ENCODE results near the gene HOXD8.

HOXD8 gene

DNA sequence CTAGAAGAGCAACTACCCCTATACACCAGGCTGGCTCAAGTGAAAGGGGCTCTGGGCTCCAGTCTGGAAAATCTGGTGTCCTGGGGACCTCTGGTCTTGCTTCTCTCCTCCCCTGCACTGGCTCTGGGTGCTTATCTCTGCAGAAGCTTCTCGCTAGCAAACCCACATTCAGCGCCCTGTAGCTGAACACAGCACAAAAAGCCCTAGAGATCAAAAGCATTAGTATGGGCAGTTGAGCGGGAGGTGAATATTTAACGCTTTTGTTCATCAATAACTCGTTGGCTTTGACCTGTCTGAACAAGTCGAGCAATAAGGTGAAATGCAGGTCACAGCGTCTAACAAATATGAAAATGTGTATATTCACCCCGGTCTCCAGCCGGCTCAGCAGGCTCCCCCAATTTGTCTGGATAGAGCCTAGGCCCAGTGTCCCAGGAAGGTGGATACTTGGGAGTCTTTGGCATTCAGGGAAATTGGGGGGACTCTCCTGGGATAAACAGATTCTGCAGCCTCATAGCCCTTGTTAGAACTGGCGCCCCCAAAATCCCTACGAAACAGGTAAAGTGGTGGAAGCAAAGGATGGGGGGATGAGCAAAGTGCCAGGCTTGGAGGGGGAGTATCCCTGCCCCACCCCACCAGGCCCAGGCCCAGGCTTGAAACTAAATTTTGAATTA lies 19.4 kb downstream of the HOXD8 start:
- peaks cover 0 to 2% of the 10 kb centered on the region in 2 donors for H3K4me1 Mint-ChIP-seq (ENCODE audit: low read depth in 2 of 2)
- peaks cover 93 to 100% of the 10 kb centered on the region in 2 donors for H3K27me3 Mint-ChIP-seq
- ATAC-seq (replicated peaks): no peak
- no peaks in the 10 kb centered on the region for H3K36me3 Mint-ChIP-seq (ENCODE audit: insufficient read depth)
- H3K27ac Mint-ChIP-seq: no peak overlapping the region
- no peak for DNase-seq
- no peaks in the 10 kb centered on the region for H3K9me3 Mint-ChIP-seq
- H3K4me3 Mint-ChIP-seq: no peak overlapping the region

DNA sequence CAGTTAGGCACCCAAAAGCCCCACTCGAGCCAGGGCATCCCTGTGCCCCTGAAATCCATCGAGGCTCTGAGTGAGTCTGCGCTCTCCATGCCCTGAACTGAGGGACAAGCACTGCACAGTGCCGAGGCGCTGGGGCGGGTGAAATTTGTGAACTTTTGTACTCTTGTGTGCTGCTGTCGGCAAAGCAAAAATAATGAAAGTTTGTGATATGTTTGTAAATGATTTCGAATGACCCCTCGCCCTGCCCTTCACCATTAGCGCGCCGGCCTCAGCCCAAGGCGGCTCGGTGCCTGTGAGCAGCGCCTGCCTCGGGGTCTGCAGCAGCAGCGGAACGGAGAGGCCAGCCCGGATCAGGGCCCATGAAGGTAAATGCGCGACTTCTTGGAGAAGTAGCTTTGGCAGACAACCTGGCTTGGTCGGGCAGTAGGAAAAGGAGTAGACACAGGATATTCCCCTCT lies 20.0 kb downstream of the HOXD8 start:
- Mint-ChIP-seq H3K9me3 (no peaks in the 10 kb centered on the region), H3K36me3 (ENCODE audit: insufficient read depth) (no peaks in the 10 kb centered on the region), H3K4me3 (no peak overlapping the region), H3K27me3 (peaks cover 93 to 100% of the 10 kb centered on the region in 2 donors), H3K4me1 (ENCODE audit: low read depth in 2 of 2) (peaks cover 0 to 2% of the 10 kb centered on the region in 2 donors), H3K27ac (no peak overlapping the region)
- no peak for DNase-seq
- ATAC-seq (replicated peaks): no peak

- no peaks in the 10 kb centered on the region for H3K36me3 Mint-ChIP-seq (ENCODE audit: insufficient read depth)
- H3K27ac Mint-ChIP-seq: no peak overlapping the region
- ATAC-seq (replicated peaks): no peak
- DNase-seq: no peak
- peaks cover 0 to 2% of the 10 kb centered on the region in 2 donors for H3K4me1 Mint-ChIP-seq (ENCODE audit: low read depth in 2 of 2)
- no peak overlapping the region for H3K4me3 Mint-ChIP-seq
- no peaks in the 10 kb centered on the region for H3K9me3 Mint-ChIP-seq
- peaks cover 93 to 100% of the 10 kb centered on the region in 2 donors for H3K27me3 Mint-ChIP-seq
These were observed 20.6 kb downstream of the HOXD8 start for GRCh38 chr2:176149939-176150583.

- H3K4me3 Mint-ChIP-seq: no peak overlapping the region
These were observed 21.3 kb downstream of the HOXD8 start for GRCh38 chr2:176150584-176151441.

DNA sequence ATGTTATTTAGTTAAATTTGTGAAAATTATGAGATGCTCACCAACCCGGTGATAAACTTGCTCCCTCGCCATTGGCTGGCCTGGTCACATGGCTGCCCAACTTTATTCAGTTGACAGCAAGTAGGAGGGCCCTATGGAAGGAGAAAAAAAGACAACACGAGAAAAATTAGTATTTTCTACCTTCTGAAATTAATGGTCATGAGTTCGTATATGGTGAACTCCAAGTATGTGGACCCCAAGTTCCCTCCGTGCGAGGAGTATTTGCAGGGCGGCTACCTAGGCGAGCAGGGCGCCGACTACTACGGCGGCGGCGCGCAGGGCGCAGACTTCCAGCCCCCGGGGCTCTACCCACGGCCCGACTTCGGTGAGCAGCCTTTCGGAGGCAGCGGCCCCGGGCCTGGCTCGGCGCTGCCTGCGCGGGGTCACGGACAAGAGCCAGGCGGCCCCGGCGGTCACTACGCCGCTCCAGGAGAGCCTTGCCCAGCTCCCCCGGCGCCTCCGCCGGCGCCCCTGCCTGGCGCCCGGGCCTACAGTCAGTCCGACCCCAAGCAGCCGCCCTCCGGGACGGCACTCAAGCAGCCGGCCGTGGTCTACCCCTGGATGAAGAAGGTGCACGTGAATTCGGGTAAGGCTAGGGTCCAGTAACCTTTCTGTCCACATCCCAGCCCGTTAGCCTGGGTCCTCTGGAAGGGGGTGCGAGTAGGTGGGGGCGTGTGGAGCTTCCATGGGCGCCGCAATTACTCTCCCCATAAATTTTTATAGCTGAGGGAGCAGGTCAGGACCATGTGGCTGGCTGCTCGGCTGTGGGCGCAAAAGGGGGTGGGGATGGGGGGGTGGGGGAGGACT lies 22.2 kb downstream of the HOXD8 start, which contains the start of gene HOXD4:
Gene HOXD4, plus strand, starts transcription at position 109 of the 846 bp plus-strand sequence. Its CDS starts 84 bp downstream, at position 193.
- Mint-ChIP-seq H3K36me3 (ENCODE audit: insufficient read depth) (no peaks in the 10 kb centered on the region), H3K9me3 (no peaks in the 10 kb centered on the region), H3K27me3 (peaks cover 93 to 100% of the 10 kb centered on the region in 2 donors), H3K4me3 (no peak within 1 kb of the TSS), H3K27ac (no peak within 1 kb of the TSS), H3K4me1 (ENCODE audit: low read depth in 2 of 2) (peaks cover 0 to 2% of the 10 kb centered on the region in 2 donors)
- ATAC-seq (replicated peaks): no peak
- DNase-seq: no peak

More at GRCh38 chr2:176150584-176151441, 21.3 kb downstream of the HOXD8 start:
- no peaks in the 10 kb centered on the region for H3K9me3 Mint-ChIP-seq
- H3K27ac Mint-ChIP-seq: no peak overlapping the region
- DNase-seq: no peak
- H3K36me3 Mint-ChIP-seq (ENCODE audit: insufficient read depth): no peaks in the 10 kb centered on the region
- peaks cover 0 to 2% of the 10 kb centered on the region in 2 donors for H3K4me1 Mint-ChIP-seq (ENCODE audit: low read depth in 2 of 2)
- no peak for ATAC-seq (replicated peaks)
- H3K27me3 Mint-ChIP-seq: peaks cover 93 to 100% of the 10 kb centered on the region in 2 donors

DNA sequence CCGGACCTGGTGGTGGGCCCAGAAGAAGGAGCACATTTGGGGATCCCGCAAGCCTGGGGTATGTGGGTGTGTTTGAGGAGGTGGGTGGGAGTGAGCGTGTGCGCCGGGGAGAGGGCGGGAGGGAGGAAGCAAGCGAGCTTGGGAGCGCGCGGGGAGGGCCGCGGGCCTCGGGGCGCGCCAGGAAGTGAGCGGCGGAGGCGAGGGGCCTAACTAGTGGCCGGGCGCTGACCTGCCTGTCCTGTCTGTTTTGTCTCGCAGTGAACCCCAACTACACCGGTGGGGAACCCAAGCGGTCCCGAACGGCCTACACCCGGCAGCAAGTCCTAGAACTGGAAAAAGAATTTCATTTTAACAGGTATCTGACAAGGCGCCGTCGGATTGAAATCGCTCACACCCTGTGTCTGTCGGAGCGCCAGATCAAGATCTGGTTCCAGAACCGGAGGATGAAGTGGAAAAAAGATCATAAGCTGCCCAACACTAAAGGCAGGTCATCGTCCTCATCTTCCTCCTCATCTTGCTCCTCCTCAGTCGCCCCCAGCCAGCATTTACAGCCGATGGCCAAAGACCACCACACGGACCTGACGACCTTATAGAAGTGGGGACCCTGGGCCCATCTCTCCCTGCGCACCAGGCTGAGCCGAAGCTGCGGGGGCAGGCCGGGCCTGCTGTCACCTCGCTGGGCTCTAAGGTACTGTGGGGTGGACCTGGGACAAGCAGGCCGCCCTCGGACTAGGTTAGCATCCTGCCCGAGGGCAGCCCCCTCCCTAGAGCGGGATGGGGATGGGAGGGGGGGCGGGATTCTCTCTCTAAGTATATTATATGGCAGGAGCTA lies 23.1 kb downstream of the HOXD8 start:
- ATAC-seq (replicated peaks): no peak

GRCh38 chr2:176154576-176155252 lies 25.2 kb downstream of the HOXD8 start:
- no peak overlapping the region for H3K4me3 Mint-ChIP-seq

More for the DNA sequence above, 23.1 kb downstream of the HOXD8 start:
- H3K27ac Mint-ChIP-seq: no peak overlapping the region
- H3K27me3 Mint-ChIP-seq: peaks cover 91 to 100% of the 10 kb centered on the region in 2 donors
- no peak for DNase-seq
- peaks cover 3 to 4% of the 10 kb centered on the region in 2 donors for H3K4me1 Mint-ChIP-seq (ENCODE audit: low read depth in 2 of 2)
- H3K36me3 Mint-ChIP-seq (ENCODE audit: insufficient read depth): peaks cover 3% of the 10 kb centered on the region
- no peak overlapping the region for H3K4me3 Mint-ChIP-seq
- no peaks in the 10 kb centered on the region for H3K9me3 Mint-ChIP-seq

DNA sequence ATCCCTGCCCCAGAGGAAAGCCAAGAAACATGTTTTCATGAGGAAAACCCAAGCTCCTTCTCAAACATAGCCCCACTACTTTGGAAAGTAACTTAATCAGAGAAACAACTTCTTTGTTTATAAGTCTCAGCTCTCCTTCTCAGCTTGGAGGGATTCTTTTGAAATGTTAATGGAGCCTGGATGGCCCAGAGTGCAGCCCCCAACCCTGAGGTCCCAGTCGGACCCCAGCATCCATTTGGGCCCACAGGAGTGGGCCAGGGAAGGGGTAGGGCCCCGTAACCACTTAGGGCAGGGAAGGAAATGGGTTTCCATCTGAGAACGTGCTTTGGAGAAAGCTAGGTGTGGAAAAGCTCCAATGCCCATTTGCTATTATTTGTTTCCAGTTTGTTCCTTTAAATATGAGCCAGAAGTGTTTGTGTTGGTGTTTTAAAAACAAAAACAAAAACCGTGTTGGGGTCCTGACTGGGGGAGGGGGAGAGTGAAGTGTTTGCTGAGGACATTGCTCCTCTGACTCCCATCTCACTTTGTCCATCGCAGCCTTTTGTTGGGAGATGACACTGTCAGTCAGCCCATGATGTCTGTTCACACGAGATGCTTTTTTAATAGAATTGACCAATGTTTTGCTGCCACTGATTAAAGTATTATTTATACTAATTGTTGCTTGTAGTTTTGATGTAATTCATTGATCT lies 26.0 kb downstream of the HOXD8 start:
- Mint-ChIP-seq H3K4me1 (ENCODE audit: low read depth in 2 of 2) (peaks cover 8 to 11% of the 10 kb centered on the region in 2 donors), H3K4me3 (no peak overlapping the region), H3K27ac (no peak overlapping the region), H3K27me3 (peaks cover 83 to 100% of the 10 kb centered on the region in 2 donors), H3K36me3 (ENCODE audit: insufficient read depth) (peaks cover 11% of the 10 kb centered on the region), H3K9me3 (no peaks in the 10 kb centered on the region)
- DNase-seq (no peak), ATAC-seq (replicated peaks) (no peak)

More at GRCh38 chr2:176154576-176155252, 25.2 kb downstream of the HOXD8 start:
- DNase-seq (no peak), ATAC-seq (replicated peaks) (no peak)
- Mint-ChIP-seq H3K36me3 (ENCODE audit: insufficient read depth) (peaks cover 9% of the 10 kb centered on the region), H3K9me3 (no peaks in the 10 kb centered on the region), H3K4me1 (ENCODE audit: low read depth in 2 of 2) (peaks cover 8 to 11% of the 10 kb centered on the region in 2 donors), H3K27me3 (peaks cover 86 to 100% of the 10 kb centered on the region in 2 donors), H3K27ac (no peak overlapping the region)

GRCh38 chr2:176156301-176156806 lies 26.8 kb downstream of the HOXD8 start:
- H3K9me3 Mint-ChIP-seq: no peaks in the 10 kb centered on the region
- no peak overlapping the region for H3K27ac Mint-ChIP-seq
- H3K4me3 Mint-ChIP-seq: peak overlapping the region in 1 of 2 donors; percentile 21
- peaks cover 10 to 11% of the 10 kb centered on the region in 2 donors for H3K4me1 Mint-ChIP-seq (ENCODE audit: low read depth in 2 of 2)
- DNase-seq: no peak
- H3K36me3 Mint-ChIP-seq (ENCODE audit: insufficient read depth): peaks cover 18% of the 10 kb centered on the region
- peaks cover 83 to 100% of the 10 kb centered on the region in 2 donors for H3K27me3 Mint-ChIP-seq
- ATAC-seq (replicated peaks): no peak

DNA sequence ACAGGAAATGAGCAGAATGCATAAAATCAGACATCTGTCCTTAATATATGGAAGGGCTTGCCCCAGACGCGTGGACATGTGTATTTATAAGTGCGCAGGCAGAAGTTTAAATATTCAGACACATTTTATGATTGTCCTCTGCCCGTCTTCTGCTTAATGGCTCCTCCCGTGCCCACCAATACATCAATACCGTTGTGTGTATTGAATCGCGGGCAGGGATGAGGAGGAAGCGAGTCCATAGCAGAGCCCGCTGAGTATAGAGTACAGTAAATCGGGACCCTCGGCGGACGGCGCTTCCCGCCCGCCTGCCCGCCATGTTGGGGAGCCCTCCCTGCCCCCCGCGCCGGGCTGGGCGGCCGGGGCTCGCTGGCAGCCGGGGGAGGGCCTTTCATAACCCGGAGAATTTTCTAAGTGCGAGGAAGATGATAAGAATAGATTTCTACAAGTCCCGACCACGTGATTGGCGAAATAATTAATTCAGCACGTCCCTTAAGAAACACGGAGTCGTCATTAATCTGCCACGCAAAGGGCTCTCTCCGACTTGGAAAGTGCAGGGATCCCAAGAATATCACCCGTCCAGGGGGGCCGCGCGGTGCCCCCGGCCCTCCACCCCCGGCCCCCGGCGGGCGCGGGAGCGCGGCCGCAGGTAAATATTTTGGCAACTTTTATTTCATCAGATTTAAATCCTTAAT lies 27.4 kb downstream of the HOXD8 start, which contains the start of gene HOXD3:
Gene HOXD3, plus strand, starts transcription at position 501 of the 692 bp plus-strand sequence. CDS start 11,808 bp downstream, outside the sequence.
- peaks cover 18% of the 10 kb centered on the region for H3K36me3 Mint-ChIP-seq (ENCODE audit: insufficient read depth)
- DNase-seq (no peak), ATAC-seq (replicated peaks) (no peak)
- no peaks in the 10 kb centered on the region for H3K9me3 Mint-ChIP-seq
- peaks cover 9 to 11% of the 10 kb centered on the region in 2 donors for H3K4me1 Mint-ChIP-seq (ENCODE audit: low read depth in 2 of 2)
- H3K27me3 Mint-ChIP-seq: peaks cover 87 to 100% of the 10 kb centered on the region in 2 donors
- no peak within 1 kb of the TSS for H3K27ac Mint-ChIP-seq
- H3K4me3 Mint-ChIP-seq: peak within 1 kb of the TSS; percentile 50 to 58

Data from effector memory CD8-positive, alpha-beta T cell (primary cell).